ENCODE measurements around the gene PEX6. TPM values are rescaled to one million over a fixed set of nuclear protein-coding genes. Genes with fewer than 3 reads are reported as not detected.

PEX6 gene
- total RNA-seq, 1 donor from 2014 or later, result 28.9 TPM

- H3K9me3 ChIP-seq (replicated peaks), result no peaks in the 10 kb centered on the region
- H3K27me3 ChIP-seq (ENCODE audit: low read depth), result no peaks in the 10 kb centered on the region
- no peak overlapping the region for H3K4me3 ChIP-seq
- H3K36me3 ChIP-seq, result peaks cover 54% of the 10 kb centered on the region
- TF ChIP-seq, protein P1, sequence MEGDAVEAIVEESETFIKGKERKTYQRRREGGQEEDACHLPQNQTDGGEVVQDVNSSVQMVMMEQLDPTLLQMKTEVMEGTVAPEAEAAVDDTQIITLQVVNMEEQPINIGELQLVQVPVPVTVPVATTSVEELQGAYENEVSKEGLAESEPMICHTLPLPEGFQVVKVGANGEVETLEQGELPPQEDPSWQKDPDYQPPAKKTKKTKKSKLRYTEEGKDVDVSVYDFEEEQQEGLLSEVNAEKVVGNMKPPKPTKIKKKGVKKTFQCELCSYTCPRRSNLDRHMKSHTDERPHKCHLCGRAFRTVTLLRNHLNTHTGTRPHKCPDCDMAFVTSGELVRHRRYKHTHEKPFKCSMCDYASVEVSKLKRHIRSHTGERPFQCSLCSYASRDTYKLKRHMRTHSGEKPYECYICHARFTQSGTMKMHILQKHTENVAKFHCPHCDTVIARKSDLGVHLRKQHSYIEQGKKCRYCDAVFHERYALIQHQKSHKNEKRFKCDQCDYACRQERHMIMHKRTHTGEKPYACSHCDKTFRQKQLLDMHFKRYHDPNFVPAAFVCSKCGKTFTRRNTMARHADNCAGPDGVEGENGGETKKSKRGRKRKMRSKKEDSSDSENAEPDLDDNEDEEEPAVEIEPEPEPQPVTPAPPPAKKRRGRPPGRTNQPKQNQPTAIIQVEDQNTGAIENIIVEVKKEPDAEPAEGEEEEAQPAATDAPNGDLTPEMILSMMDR (IDR thresholded peaks at IDR 0.05; ENCODE audit: borderline replicate concordance), result no peak
- intact Hi-C loops (cut with micrococcal nuclease), result no loop called here
- peaks cover 9% of the 10 kb centered on the region for H3K4me1 ChIP-seq
- no peak for DNase-seq
- no peak overlapping the region for H3K27ac ChIP-seq (replicated peaks)
Measured at GRCh38 chr6:42937548-42938427, 41.2 kb downstream of the PEX6 start.

GRCh38 chr6:42936398-42936797 lies 42.6 kb downstream of the PEX6 start:
- Histone ChIP-seq H3K27ac (replicated peaks) (no peak overlapping the region), H3K9me3 (replicated peaks) (no peaks in the 10 kb centered on the region), H3K36me3 (peaks cover 54% of the 10 kb centered on the region), H3K27me3 (ENCODE audit: low read depth) (no peaks in the 10 kb centered on the region), H3K4me1 (peaks cover 21% of the 10 kb centered on the region), H3K4me3 (no peak overlapping the region)
- TF ChIP-seq, protein P1 (IDR thresholded peaks at IDR 0.05; ENCODE audit: borderline replicate concordance), result no peak
- intact Hi-C loops (cut with micrococcal nuclease), result no loop called here
- no peak for DNase-seq

DNA sequence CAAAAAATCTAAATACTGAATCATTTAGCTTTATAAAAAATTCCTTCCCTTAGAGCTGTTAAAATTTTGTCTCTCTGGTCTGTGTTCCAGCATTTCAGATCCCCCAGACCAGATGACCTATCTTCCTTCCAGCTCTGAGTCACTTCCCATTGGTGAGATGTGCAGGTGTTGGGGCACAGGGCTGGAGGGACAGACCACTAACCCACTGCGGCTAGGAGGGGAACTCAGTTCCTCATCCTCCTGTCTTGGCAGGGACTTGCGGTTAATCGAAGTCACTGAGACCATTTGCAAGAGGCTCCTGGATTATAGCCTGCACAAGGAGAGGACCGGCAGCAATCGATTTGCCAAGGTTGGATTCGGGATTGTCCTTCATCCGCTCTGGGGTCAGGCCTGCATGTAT lies 43.7 kb downstream of the PEX6 start:
- Histone ChIP-seq H3K4me3 (no peak overlapping the region), H3K4me1 (peaks cover 32% of the 10 kb centered on the region), H3K9me3 (replicated peaks) (no peaks in the 10 kb centered on the region), H3K27me3 (ENCODE audit: low read depth) (no peaks in the 10 kb centered on the region), H3K36me3 (peaks cover 54% of the 10 kb centered on the region), H3K27ac (replicated peaks) (no peak overlapping the region)
- TF ChIP-seq, protein P1 (IDR thresholded peaks at IDR 0.05; ENCODE audit: borderline replicate concordance), result no peak
- no peak for DNase-seq
- intact Hi-C loops (cut with micrococcal nuclease), result no loop called here

GRCh38 chr6:42933205-42933604 lies 45.8 kb downstream of the PEX6 start:
- Histone ChIP-seq H3K27ac (replicated peaks) (no peak overlapping the region), H3K36me3 (peaks cover 41% of the 10 kb centered on the region), H3K27me3 (ENCODE audit: low read depth) (no peaks in the 10 kb centered on the region), H3K9me3 (replicated peaks) (no peaks in the 10 kb centered on the region), H3K4me3 (no peak overlapping the region), H3K4me1 (peaks cover 40% of the 10 kb centered on the region)
- TF ChIP-seq, protein P1 (IDR thresholded peaks at IDR 0.05; ENCODE audit: borderline replicate concordance), result no peak
- no peak for DNase-seq
- intact Hi-C loops (cut with micrococcal nuclease), result no loop called here

GRCh38 chr6:42932412-42932811 lies 46.6 kb downstream of the PEX6 start:
- Histone ChIP-seq H3K4me3 (no peak overlapping the region), H3K9me3 (replicated peaks) (no peaks in the 10 kb centered on the region), H3K27me3 (ENCODE audit: low read depth) (no peaks in the 10 kb centered on the region), H3K27ac (replicated peaks) (no peak overlapping the region), H3K4me1 (peaks cover 41% of the 10 kb centered on the region), H3K36me3 (peaks cover 33% of the 10 kb centered on the region)
- intact Hi-C loops (cut with micrococcal nuclease), result no loop called here
- no peak for DNase-seq
- TF ChIP-seq, protein P1 (IDR thresholded peaks at IDR 0.05; ENCODE audit: borderline replicate concordance), result no peak

Measured in left ventricle myocardium inferior (tissue), 1 donor.